Smooth muscle cell (in vitro differentiated cells): ENCODE data around the gene SRRM4. TPM values are rescaled to one million over a fixed set of nuclear protein-coding genes. Genes with fewer than 3 reads are reported as not detected.

Experiments
- DNase-seq: peaks from one replicate; lab custom pipeline; 2025; ENCODE audit not compliant: unreplicated experiment; lab: John Stamatoyannopoulos, UW
- H2AFZ ChIP-seq: fragments of 200-600 bp; sonication (generic); 2 replicates; pipeline ENCODE4 v1.6.0; 2016; ENCODE audit warnings: antibody characterized with exemption, low read depth, mild to moderate bottlenecking
- H3F3A ChIP-seq: fragments of 200-600 bp; sonication (generic); 2 replicates; pipeline ENCODE4 v1.6.0; 2017; ENCODE audit warnings: antibody characterized with exemption, low read depth
- H3K27ac ChIP-seq: fragments of 200-600 bp; sonication (generic); 2 replicates; pipeline ENCODE4 v1.5.1; 2016; ENCODE audit warnings: low read depth, mild to moderate bottlenecking
- H3K27me3 ChIP-seq: fragments of 200-600 bp; sonication (generic); 2 replicates; pipeline ENCODE4 v1.6.1; 2016; ENCODE audit warnings: low read depth, mild to moderate bottlenecking
- H3K36me3 ChIP-seq: fragments of 200-600 bp; sonication (generic); 2 replicates; pipeline ENCODE4 v1.5.1; 2016; ENCODE audit warnings: low read depth
- H3K4me1 ChIP-seq: fragments of 200-600 bp; sonication (generic); 2 replicates; pipeline ENCODE4 v1.5.1; 2016; ENCODE audit warnings: low read depth
- H3K4me2 ChIP-seq: fragments of 200-600 bp; sonication (generic); 2 replicates; pipeline ENCODE4 v1.6.0; 2016; ENCODE audit warnings: mild to moderate bottlenecking
- H3K4me3 ChIP-seq: fragments of 200-600 bp; sonication (generic); 2 replicates; pipeline ENCODE4 v1.5.1; 2016; ENCODE audit warnings: mild to moderate bottlenecking
- H3K79me2 ChIP-seq: fragments of 200-600 bp; sonication (generic); 2 replicates; pipeline ENCODE4 v1.6.0; 2016; ENCODE audit warnings: low read depth, mild to moderate bottlenecking
- H3K9ac ChIP-seq: fragments of 200-600 bp; sonication (generic); 2 replicates; pipeline ENCODE4 v1.6.0; 2016; ENCODE audit warnings: low read depth
- H3K9me3 ChIP-seq: fragments of 200-600 bp; sonication (generic); replicated peaks from 2 replicates; pipeline ENCODE4 v1.5.1; 2016; ENCODE audit warnings: low read depth
- H4K20me1 ChIP-seq: fragments of 200-600 bp; sonication (generic); 2 replicates; pipeline ENCODE4 v1.6.0; 2016; ENCODE audit warnings: low read depth
- CTCF ChIP-seq: fragments of 200-600 bp; sonication (generic); IDR thresholded peaks from 2 replicates; pipeline ENCODE4 v1.5.1; 2017; ENCODE audit warnings: borderline replicate concordance, mild to moderate bottlenecking, antibody characterized with exemption; ENCODE audit not compliant: insufficient read depth, poor library complexity, severe bottlenecking
- WGBS: methylation state at CpG from one replicate; pipeline ENCODE4 v1.1.7; 2016; ENCODE audit warnings: low lambda C conversion rate; 5-methylcytosine and 5-hydroxymethylcytosine counted together
- polyA plus RNA-seq: library from polyadenylated mRNA; unstranded; fragments of >200 nt; fragmentation: Nextera tagmentation; extraction: Ambion mirVana; gene quantifications from 2 replicates; pipeline ENCODE4 v1.2.1, GENCODE V29; 2016
- total RNA-seq: library from RNA; depleted of rRNA; stranded (reverse); fragments of >200 nt; gene quantifications from 2 replicates; pipeline ENCODE4 v1.2.3, GENCODE V29; 2014

SRRM4 gene
- total and polyA plus RNA-seq, 2 experiments from 2014 or later = 0.04 TPM; not detected in 1

GRCh38 chr12:119151445-119152026 is 170.2 kb downstream of the SRRM4 start:
- H3K36me3 ChIP-seq = no peaks in the 10 kb centered on the region
- no peak overlapping the region for H2AFZ ChIP-seq
- TF ChIP-seq CTCF = no peak
- H4K20me1 ChIP-seq = no peaks in the 10 kb centered on the region
- 56% methylated on average over 1 of the region's 1 CpG for WGBS
- H3K79me2 ChIP-seq = no peaks in the 10 kb centered on the region
- no peak overlapping the region for H3K27ac ChIP-seq
- H3K4me1 ChIP-seq = peaks cover 3% of the 10 kb centered on the region
- no peaks in the 10 kb centered on the region for H3K27me3 ChIP-seq
- no peak overlapping the region for H3K9ac ChIP-seq
- no peaks in the 10 kb centered on the region for H3F3A ChIP-seq
- no peaks in the 10 kb centered on the region for H3K9me3 ChIP-seq
- H3K4me3 ChIP-seq = no peak overlapping the region
- DNase-seq = no peak
- no peak overlapping the region for H3K4me2 ChIP-seq

GRCh38 chr12:119153477-119154434 is 172.4 kb downstream of the SRRM4 start:
- 4% methylated on average over 40 of the region's 49 CpGs for WGBS
- no peak for TF ChIP-seq CTCF
- Histone ChIP-seq H3K36me3 (no peaks in the 10 kb centered on the region), H4K20me1 (no peaks in the 10 kb centered on the region), H3K27me3 (no peaks in the 10 kb centered on the region), H3K9ac (peak overlapping the region; percentile 75), H3K4me1 (peaks cover 3% of the 10 kb centered on the region), H3K79me2 (no peaks in the 10 kb centered on the region), H2AFZ (peak overlapping the region; percentile 97), H3K4me2 (peak overlapping the region; percentile 98), H3K27ac (peak overlapping the region; percentile 52), H3K9me3 (no peaks in the 10 kb centered on the region), H3F3A (no peaks in the 10 kb centered on the region), H3K4me3 (peak overlapping the region; percentile 61)
- peak; percentile 22 for DNase-seq

GRCh38 chr12:119154435-119154818 is 173.1 kb downstream of the SRRM4 start:
- peak overlapping the region; percentile 61 for H3K4me3 ChIP-seq
- peak overlapping the region; percentile 97 for H2AFZ ChIP-seq
- no peaks in the 10 kb centered on the region for H3K9me3 ChIP-seq
- peak overlapping the region; percentile 98 for H3K4me2 ChIP-seq
- peaks cover 3% of the 10 kb centered on the region for H3K4me1 ChIP-seq
- 30% methylated on average over 9 of the region's 11 CpGs for WGBS
- no peaks in the 10 kb centered on the region for H3K27me3 ChIP-seq
- H3F3A ChIP-seq = no peaks in the 10 kb centered on the region
- TF ChIP-seq CTCF = no peak
- no peaks in the 10 kb centered on the region for H4K20me1 ChIP-seq
- no peaks in the 10 kb centered on the region for H3K36me3 ChIP-seq
- no peaks in the 10 kb centered on the region for H3K79me2 ChIP-seq
- DNase-seq = no peak
- peak overlapping the region; percentile 52 for H3K27ac ChIP-seq
- peak overlapping the region; percentile 75 for H3K9ac ChIP-seq
